ENCODE measurements around the gene SPTB. TPM values are rescaled to one million over a fixed set of nuclear protein-coding genes. Genes with fewer than 3 reads are reported as not detected.

The SPTB gene
- total and polyA plus RNA-seq, 4 donors = 1.1 to 7.9 (median 3.5) TPM

DNA sequence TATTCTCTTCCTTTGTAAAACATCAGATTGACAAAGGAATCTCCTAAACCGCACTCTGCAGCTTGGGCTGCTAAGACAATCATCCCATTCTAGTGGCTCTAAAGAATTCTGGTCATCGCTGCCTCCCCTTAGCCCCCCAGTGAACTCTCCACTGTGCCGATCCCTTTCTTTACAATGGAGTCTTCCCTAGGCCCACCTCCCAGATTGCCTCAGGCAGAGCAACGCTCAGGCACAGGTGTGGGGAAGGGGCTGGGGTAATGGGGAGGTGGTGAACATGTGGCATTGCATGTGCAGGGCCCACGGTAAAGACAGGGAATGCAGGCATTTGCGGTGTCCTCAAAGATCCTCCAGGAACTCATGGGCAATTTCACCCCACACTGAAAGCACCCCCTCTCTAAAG, 89.2 kb downstream of the SPTB start:
- no peaks in the 10 kb centered on the region for H3K36me3 ChIP-seq (ENCODE audit: control insufficient read depth in 1 of 2, insufficient read depth in 2 of 2, low read length in 1 of 2)
- intact Hi-C loops (cut with DNase I) = no loop called here

DNA sequence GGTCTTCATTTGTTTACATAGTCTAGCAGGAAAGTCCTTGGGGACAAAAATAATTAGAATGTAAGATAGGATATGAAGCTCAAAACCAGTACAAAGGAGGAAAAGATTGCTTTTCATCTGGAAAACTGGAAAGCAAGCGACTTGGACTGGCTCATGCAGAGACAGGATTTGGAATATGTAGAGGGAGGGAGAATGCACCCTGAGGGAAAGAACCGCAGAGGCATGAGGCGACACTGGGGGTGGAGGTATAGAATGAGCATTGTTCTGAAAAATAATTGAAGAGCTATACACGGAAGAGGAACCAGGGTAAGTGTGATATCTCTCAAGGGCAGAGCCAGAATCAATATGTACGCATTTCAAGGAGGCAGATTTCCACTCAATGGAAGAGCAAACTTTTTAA, 90.0 kb downstream of the SPTB start:
- H3K4me3 ChIP-seq (ENCODE audit: low read length in 2 of 2) = no peak overlapping the region
- H3K27me3 ChIP-seq (ENCODE audit: control insufficient read depth in 1 of 2, insufficient read depth in 2 of 2, low read length in 1 of 2) = no peaks in the 10 kb centered on the region
- 90 to 91% methylated on average over 5 of the region's 5 CpGs for WGBS, 2 donors
- no peak for DNase-seq
- H3K36me3 ChIP-seq (ENCODE audit: control insufficient read depth in 1 of 2, insufficient read depth in 2 of 2, low read length in 1 of 2) = no peaks in the 10 kb centered on the region
- intact Hi-C loops (cut with DNase I) = no loop called here
- no peaks in the 10 kb centered on the region for H3K4me1 ChIP-seq (ENCODE audit: control insufficient read depth in 1 of 2, insufficient read depth in 2 of 2, low read length in 2 of 2)
- ATAC-seq (ENCODE audit: low FRiP score) = no peak
- H3K27ac ChIP-seq (ENCODE audit: low read depth in 1 of 2, low read length in 2 of 2) = no peak overlapping the region
- no peaks in the 10 kb centered on the region for H3K9me3 ChIP-seq (ENCODE audit: control insufficient read depth, low read length)

More for the DNA sequence above, 89.2 kb downstream of the SPTB start:
- WGBS, 2 donors = 92% methylated on average over 6 of the region's 6 CpGs
- H3K27ac ChIP-seq (ENCODE audit: low read depth in 1 of 2, low read length in 2 of 2) = no peak overlapping the region
- ATAC-seq (ENCODE audit: low FRiP score) = no peak
- no peak overlapping the region for H3K4me3 ChIP-seq (ENCODE audit: low read length in 2 of 2)
- no peak for DNase-seq
- no peaks in the 10 kb centered on the region for H3K27me3 ChIP-seq (ENCODE audit: control insufficient read depth in 1 of 2, insufficient read depth in 2 of 2, low read length in 1 of 2)
- no peaks in the 10 kb centered on the region for H3K4me1 ChIP-seq (ENCODE audit: control insufficient read depth in 1 of 2, insufficient read depth in 2 of 2, low read length in 2 of 2)
- H3K9me3 ChIP-seq (ENCODE audit: control insufficient read depth, low read length) = no peaks in the 10 kb centered on the region

DNA sequence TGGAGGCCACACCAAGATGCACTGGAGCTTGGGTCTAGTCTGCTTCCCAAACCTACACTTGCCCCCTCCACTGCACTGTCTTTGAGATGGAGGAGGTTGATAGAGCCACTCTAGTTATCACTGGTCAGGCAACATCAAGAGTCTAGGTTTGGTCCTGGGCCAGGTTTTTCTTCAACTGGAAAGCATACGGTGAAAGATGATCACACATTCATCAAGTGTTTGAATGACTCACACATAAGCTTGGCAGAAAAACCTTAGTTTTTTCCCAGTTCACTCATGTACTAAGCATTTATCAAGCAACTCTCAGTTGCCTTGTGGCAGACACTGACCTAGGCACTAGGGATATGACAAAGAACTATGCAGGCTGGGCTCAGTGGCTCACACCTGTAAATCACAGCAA, 91.0 kb downstream of the SPTB start:
- Histone ChIP-seq H3K27ac (ENCODE audit: low read depth in 1 of 2, low read length in 2 of 2) (no peak overlapping the region), H3K4me3 (ENCODE audit: low read length in 2 of 2) (no peak overlapping the region), H3K27me3 (ENCODE audit: control insufficient read depth in 1 of 2, insufficient read depth in 2 of 2, low read length in 1 of 2) (no peaks in the 10 kb centered on the region), H3K4me1 (ENCODE audit: control insufficient read depth in 1 of 2, insufficient read depth in 2 of 2, low read length in 2 of 2) (no peaks in the 10 kb centered on the region), H3K9me3 (ENCODE audit: control insufficient read depth, low read length) (no peaks in the 10 kb centered on the region), H3K36me3 (ENCODE audit: control insufficient read depth in 1 of 2, insufficient read depth in 2 of 2, low read length in 1 of 2) (no peaks in the 10 kb centered on the region)
- WGBS, 2 donors = 0 to 1% methylated on average over 1 of the region's 1 CpG
- no peak for ATAC-seq (ENCODE audit: low FRiP score)
- DNase-seq = no peak
- intact Hi-C loops (cut with DNase I) = no loop called here

GRCh38 chr14:64787619-64788018, 92.1 kb downstream of the SPTB start:
- Histone ChIP-seq H3K36me3 (ENCODE audit: control insufficient read depth in 1 of 2, insufficient read depth in 2 of 2, low read length in 1 of 2) (no peaks in the 10 kb centered on the region), H3K27ac (ENCODE audit: low read depth in 1 of 2, low read length in 2 of 2) (no peak overlapping the region), H3K4me3 (ENCODE audit: low read length in 2 of 2) (no peak overlapping the region), H3K9me3 (ENCODE audit: control insufficient read depth, low read length) (no peaks in the 10 kb centered on the region), H3K27me3 (ENCODE audit: control insufficient read depth in 1 of 2, insufficient read depth in 2 of 2, low read length in 1 of 2) (no peaks in the 10 kb centered on the region), H3K4me1 (ENCODE audit: control insufficient read depth in 1 of 2, insufficient read depth in 2 of 2, low read length in 2 of 2) (no peaks in the 10 kb centered on the region)
- DNase-seq (no peak), ATAC-seq (ENCODE audit: low FRiP score) (no peak)
- 94 to 98% methylated on average over 6 of the region's 6 CpGs for WGBS, 2 donors
- intact Hi-C loops (cut with DNase I) = no loop called here

DNA sequence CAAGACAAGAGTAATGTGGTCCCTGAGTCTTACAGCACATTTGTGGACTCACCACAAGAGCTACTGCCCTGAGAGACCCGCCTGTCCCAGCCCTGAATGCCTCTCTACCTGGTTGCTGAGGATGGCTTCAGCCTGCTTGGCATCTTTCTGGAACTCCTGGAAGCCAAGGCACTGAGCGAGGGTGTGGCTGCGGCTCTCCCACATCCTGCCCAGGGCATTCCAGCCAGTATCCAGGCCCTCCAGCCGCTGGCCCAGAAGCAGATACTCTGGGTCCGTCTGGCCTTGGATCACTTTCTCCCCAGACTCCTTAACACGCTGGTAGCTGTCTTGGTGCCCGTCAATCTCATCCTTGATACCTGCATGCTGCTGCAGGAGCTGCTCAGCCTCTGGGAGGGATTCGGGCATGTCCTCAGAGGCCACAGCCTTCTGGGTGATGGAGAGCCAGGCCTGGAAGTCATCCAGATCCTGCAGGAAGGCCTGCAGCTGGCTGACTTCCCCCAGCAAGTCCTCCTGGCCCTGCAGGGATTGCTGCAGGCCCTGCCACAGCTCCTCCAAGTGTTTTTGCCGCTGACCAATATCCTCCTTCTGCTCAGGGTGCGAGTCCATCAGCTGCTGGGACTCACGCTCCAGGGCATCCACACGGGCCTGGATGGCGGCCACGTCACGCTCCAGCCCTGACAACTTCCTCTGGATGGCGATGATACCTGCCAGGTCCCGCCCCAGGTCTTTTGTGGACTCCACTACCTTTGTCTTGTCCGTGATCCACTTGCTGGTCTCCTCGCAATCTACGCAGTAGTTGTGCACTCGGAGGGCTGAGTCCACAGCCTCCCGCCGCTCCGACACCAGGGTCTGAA, 93.2 kb downstream of the SPTB start:
- 74 to 75% methylated on average over 24 of the region's 24 CpGs for WGBS, 2 donors
- no peaks in the 10 kb centered on the region for H3K9me3 ChIP-seq (ENCODE audit: control insufficient read depth, low read length)
- no peak overlapping the region for H3K4me3 ChIP-seq (ENCODE audit: low read length in 2 of 2)
- no peaks in the 10 kb centered on the region for H3K4me1 ChIP-seq (ENCODE audit: control insufficient read depth in 1 of 2, insufficient read depth in 2 of 2, low read length in 2 of 2)
- intact Hi-C loops (cut with DNase I) = no loop called here
- ATAC-seq (ENCODE audit: low FRiP score) (no peak), DNase-seq (no peak)
- H3K36me3 ChIP-seq (ENCODE audit: control insufficient read depth in 1 of 2, insufficient read depth in 2 of 2, low read length in 1 of 2) = no peaks in the 10 kb centered on the region
- no peak overlapping the region for H3K27ac ChIP-seq (ENCODE audit: low read depth in 1 of 2, low read length in 2 of 2)
- no peaks in the 10 kb centered on the region for H3K27me3 ChIP-seq (ENCODE audit: control insufficient read depth in 1 of 2, insufficient read depth in 2 of 2, low read length in 1 of 2)

GRCh38 chr14:64784006-64784405, 95.7 kb downstream of the SPTB start:
- intact Hi-C loops (cut with DNase I) = no loop called here
- peak in 1 of 2 donors; percentile 5 for DNase-seq
- H3K4me3 ChIP-seq (ENCODE audit: low read length in 2 of 2) = no peak overlapping the region
- no peaks in the 10 kb centered on the region for H3K27me3 ChIP-seq (ENCODE audit: control insufficient read depth in 1 of 2, insufficient read depth in 2 of 2, low read length in 1 of 2)
- no peak overlapping the region for H3K27ac ChIP-seq (ENCODE audit: low read depth in 1 of 2, low read length in 2 of 2)
- no peaks in the 10 kb centered on the region for H3K36me3 ChIP-seq (ENCODE audit: control insufficient read depth in 1 of 2, insufficient read depth in 2 of 2, low read length in 1 of 2)
- no peaks in the 10 kb centered on the region for H3K9me3 ChIP-seq (ENCODE audit: control insufficient read depth, low read length)
- whole genome bisulfite sequencing, 2 donors = 91 to 93% methylated on average over 9 of the region's 9 CpGs
- ATAC-seq (ENCODE audit: low FRiP score) = no peak
- H3K4me1 ChIP-seq (ENCODE audit: control insufficient read depth in 1 of 2, insufficient read depth in 2 of 2, low read length in 2 of 2) = no peaks in the 10 kb centered on the region

GRCh38 chr14:64782196-64782595, 97.5 kb downstream of the SPTB start:
- H3K9me3 ChIP-seq (ENCODE audit: control insufficient read depth, low read length) = no peaks in the 10 kb centered on the region
- 86 to 90% methylated on average over 11 of the region's 11 CpGs for WGBS, 2 donors
- no peaks in the 10 kb centered on the region for H3K36me3 ChIP-seq (ENCODE audit: control insufficient read depth in 1 of 2, insufficient read depth in 2 of 2, low read length in 1 of 2)
- H3K4me1 ChIP-seq (ENCODE audit: control insufficient read depth in 1 of 2, insufficient read depth in 2 of 2, low read length in 2 of 2) = no peaks in the 10 kb centered on the region
- no peaks in the 10 kb centered on the region for H3K27me3 ChIP-seq (ENCODE audit: control insufficient read depth in 1 of 2, insufficient read depth in 2 of 2, low read length in 1 of 2)
- ATAC-seq (ENCODE audit: low FRiP score) (no peak), DNase-seq (peak in 1 of 2 donors; percentile 69)
- no peak overlapping the region for H3K4me3 ChIP-seq (ENCODE audit: low read length in 2 of 2)
- H3K27ac ChIP-seq (ENCODE audit: low read depth in 1 of 2, low read length in 2 of 2) = no peak overlapping the region
- intact Hi-C loops (cut with DNase I) = no loop called here

DNA sequence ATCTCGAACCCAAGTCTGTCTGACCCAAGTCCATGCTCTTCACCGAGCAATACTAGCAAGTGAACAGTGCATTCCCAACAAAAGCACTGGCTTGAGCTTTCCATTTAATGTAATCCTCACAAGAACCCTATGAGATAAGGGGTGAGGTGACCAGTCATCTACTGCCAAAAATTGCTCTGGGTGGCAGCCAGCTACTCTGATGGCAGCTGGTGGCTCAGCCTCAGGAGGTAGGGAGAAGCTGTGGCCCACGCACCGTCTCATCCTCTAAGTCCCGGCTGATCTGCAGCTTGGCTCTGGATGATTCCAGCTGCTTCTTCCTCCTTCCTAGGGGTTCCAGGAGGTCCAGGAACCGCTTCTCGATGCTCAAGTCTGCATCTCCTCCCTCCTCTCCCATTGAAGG, 100.2 kb downstream of the SPTB start:
- intact Hi-C loops (cut with DNase I) = no loop called here

GRCh38 chr14:64778104-64778754, 101.5 kb downstream of the SPTB start:
- 71 to 74% methylated on average over 7 of the region's 7 CpGs for WGBS, 2 donors
- intact Hi-C loops (cut with DNase I) = no loop called here
- no peak overlapping the region for H3K4me3 ChIP-seq (ENCODE audit: low read length in 2 of 2)
- no peaks in the 10 kb centered on the region for H3K9me3 ChIP-seq (ENCODE audit: control insufficient read depth, low read length)
- no peak for ATAC-seq (ENCODE audit: low FRiP score)
- no peaks in the 10 kb centered on the region for H3K27me3 ChIP-seq (ENCODE audit: control insufficient read depth in 1 of 2, insufficient read depth in 2 of 2, low read length in 1 of 2)
- no peaks in the 10 kb centered on the region for H3K4me1 ChIP-seq (ENCODE audit: control insufficient read depth in 1 of 2, insufficient read depth in 2 of 2, low read length in 2 of 2)
- no peak overlapping the region for H3K27ac ChIP-seq (ENCODE audit: low read depth in 1 of 2, low read length in 2 of 2)
- no peaks in the 10 kb centered on the region for H3K36me3 ChIP-seq (ENCODE audit: control insufficient read depth in 1 of 2, insufficient read depth in 2 of 2, low read length in 1 of 2)
- DNase-seq = peak in 1 of 2 donors; percentile 62

More for the DNA sequence above, 100.2 kb downstream of the SPTB start:
- Histone ChIP-seq H3K4me3 (ENCODE audit: low read length in 2 of 2) (no peak overlapping the region), H3K27ac (ENCODE audit: low read depth in 1 of 2, low read length in 2 of 2) (no peak overlapping the region), H3K4me1 (ENCODE audit: control insufficient read depth in 1 of 2, insufficient read depth in 2 of 2, low read length in 2 of 2) (no peaks in the 10 kb centered on the region), H3K27me3 (ENCODE audit: control insufficient read depth in 1 of 2, insufficient read depth in 2 of 2, low read length in 1 of 2) (no peaks in the 10 kb centered on the region), H3K9me3 (ENCODE audit: control insufficient read depth, low read length) (no peaks in the 10 kb centered on the region), H3K36me3 (ENCODE audit: control insufficient read depth in 1 of 2, insufficient read depth in 2 of 2, low read length in 1 of 2) (no peaks in the 10 kb centered on the region)
- ATAC-seq (ENCODE audit: low FRiP score) (no peak), DNase-seq (peak in 1 of 2 donors; percentile 49)
- WGBS, 2 donors = 48 to 54% methylated on average over 7 of the region's 7 CpGs
